Trophoblast cell (in vitro differentiated cells and primary cell): Measurements from ENCODE around the gene CNP.

ENCODE experiments used
- DNase-seq, 2 donors: peaks; one replicate each; pipeline ENCODE4 v3.0.0-alpha.2; 2016
- H2AFZ ChIP-seq: 2 replicates; pipeline ENCODE4 v1.6.1; 2013; ENCODE audit warnings: low read length, moderate library complexity, mild to moderate bottlenecking; ENCODE audit not compliant: insufficient read depth, poor library complexity
- H2AK5ac ChIP-seq: 2 replicates; pipeline ENCODE4 v1.6.1; 2013; ENCODE audit warnings: mild to moderate bottlenecking, low read length
- H2BK120ac ChIP-seq: 2 replicates; pipeline ENCODE4 v1.6.1; 2013; ENCODE audit warnings: low read length, mild to moderate bottlenecking, moderate library complexity; ENCODE audit not compliant: insufficient read depth, poor library complexity
- H2BK12ac ChIP-seq: 2 replicates; pipeline ENCODE4 v1.6.1; 2013; ENCODE audit warnings: mild to moderate bottlenecking, low read length, moderate library complexity
- H2BK5ac ChIP-seq: 2 replicates; pipeline ENCODE4 v1.6.1; 2013; ENCODE audit warnings: low read length, low read depth, moderate library complexity, mild to moderate bottlenecking; ENCODE audit not compliant: poor library complexity
- H3K14ac ChIP-seq: 2 replicates; pipeline ENCODE4 v1.6.1; 2013; ENCODE audit warnings: mild to moderate bottlenecking, low read length
- H3K18ac ChIP-seq: 2 replicates; pipeline ENCODE4 v1.6.1; 2013; ENCODE audit warnings: mild to moderate bottlenecking, low read length
- H3K23ac ChIP-seq: 2 replicates; pipeline ENCODE4 v1.6.1; 2013; ENCODE audit warnings: low read length
- H3K27ac ChIP-seq: 2 replicates; pipeline ENCODE4 v1.5.1; 2013; ENCODE audit warnings: low read depth, mild to moderate bottlenecking, inconsistent platforms, low read length, moderate library complexity
- H3K27me3 ChIP-seq: 2 replicates; pipeline ENCODE4 v1.6.1; 2013; ENCODE audit warnings: inconsistent platforms, mild to moderate bottlenecking, low read length, moderate library complexity; ENCODE audit not compliant: insufficient read depth
- H3K36me3 ChIP-seq, 2 experiments: 1 replicate in 1 of 2; 2 replicates in 1 of 2; pipeline ENCODE4 v1.6.1; 2013; ENCODE audit warnings: low read length in 2 of 2, mild to moderate bottlenecking in 2 of 2, moderate library complexity in 1 of 2; ENCODE audit not compliant: insufficient read depth in 2 of 2, control insufficient read depth in 1 of 2
- H3K4ac ChIP-seq: 2 replicates; pipeline ENCODE4 v1.6.1; 2013; ENCODE audit warnings: low read depth, mild to moderate bottlenecking, low read length, moderate library complexity
- H3K4me1 ChIP-seq, 2 experiments: 1 replicate in 1 of 2; 2 replicates in 1 of 2; pipeline ENCODE4 v1.6.1; 2013; ENCODE audit warnings: low read length in 2 of 2, mild to moderate bottlenecking in 2 of 2, moderate library complexity in 1 of 2; ENCODE audit not compliant: insufficient read depth in 2 of 2, control insufficient read depth in 1 of 2
- H3K4me2 ChIP-seq: 2 replicates; pipeline ENCODE4 v1.6.1; 2013; ENCODE audit warnings: inconsistent platforms, mild to moderate bottlenecking, low read length, moderate library complexity
- H3K4me3 ChIP-seq: 2 replicates; pipeline ENCODE4 v1.5.1; 2013; ENCODE audit warnings: mild to moderate bottlenecking, low read depth, low read length, inconsistent platforms
- H3K79me1 ChIP-seq: one replicate; pipeline ENCODE4 v1.6.1; 2013; ENCODE audit warnings: low read length
- H3K79me2 ChIP-seq: 2 replicates; pipeline ENCODE4 v1.6.1; 2013; ENCODE audit warnings: low read length, mild to moderate bottlenecking; ENCODE audit not compliant: control insufficient read depth, insufficient read depth, poor library complexity
- H3K9ac ChIP-seq: 2 replicates; pipeline ENCODE4 v1.6.1; 2013; ENCODE audit warnings: mild to moderate bottlenecking, low read length
- H3K9me3 ChIP-seq: 2 replicates; pipeline ENCODE4 v1.6.1; 2013; ENCODE audit warnings: low read depth, mild to moderate bottlenecking, control low read depth, inconsistent platforms, low read length; ENCODE audit not compliant: insufficient read depth
- H4K12ac ChIP-seq: 2 replicates; pipeline ENCODE4 v1.6.1; 2013; ENCODE audit warnings: low read depth, mild to moderate bottlenecking, low read length, moderate library complexity
- H4K8ac ChIP-seq: 2 replicates; pipeline ENCODE4 v1.6.1; 2013; ENCODE audit warnings: low read depth, mild to moderate bottlenecking, low read length, moderate library complexity
- H4K91ac ChIP-seq: one replicate; pipeline ENCODE4 v1.6.1; 2013; ENCODE audit warnings: low read depth, mild to moderate bottlenecking, low read length, moderate library complexity
- WGBS: extraction: QIAGEN DNeasy Blood & Tissue Kit; methylation state at CpG from one replicate; pipeline ENCODE4 v1.1.7; 2013; ENCODE audit warnings: missing lambda C conversion rate; ENCODE audit not compliant: insufficient read length, insufficient coverage; ENCODE audit errors: extremely low coverage; 5-methylcytosine and 5-hydroxymethylcytosine counted together

The CNP gene

GRCh38 chr17:41932816-41933389, 33.7 kb upstream of the CNP start:
- H3K4ac ChIP-seq, result no peak overlapping the region
- H2BK12ac ChIP-seq, result no peak overlapping the region
- H3K9me3 ChIP-seq, result no peaks in the 10 kb centered on the region
- no peak overlapping the region for H3K14ac ChIP-seq
- no peaks in the 10 kb centered on the region for H3K27me3 ChIP-seq
- H4K12ac ChIP-seq, result no peak overlapping the region
- H3K36me3 ChIP-seq, result no peaks in the 10 kb centered on the region
- DNase-seq, result no peak
- H3K4me2 ChIP-seq, result no peak overlapping the region
- H3K18ac ChIP-seq, result no peak overlapping the region
- H3K79me1 ChIP-seq, result peaks cover 2% of the 10 kb centered on the region
- H3K79me2 ChIP-seq, result no peaks in the 10 kb centered on the region
- H2BK120ac ChIP-seq, result no peak overlapping the region
- H3K23ac ChIP-seq, result no peak overlapping the region
- no peak overlapping the region for H4K8ac ChIP-seq
- no peak overlapping the region for H3K27ac ChIP-seq
- H3K9ac ChIP-seq, result no peak overlapping the region
- no peak overlapping the region for H2AFZ ChIP-seq
- no peak overlapping the region for H3K4me3 ChIP-seq
- peaks cover 3 to 6% of the 10 kb centered on the region in 2 experiments for H3K4me1 ChIP-seq
- no peak overlapping the region for H2AK5ac ChIP-seq
- no peak overlapping the region for H4K91ac ChIP-seq
- no peak overlapping the region for H2BK5ac ChIP-seq
- WGBS, result no CpG with 5 or more reads among the region's 2 CpGs

- Histone ChIP-seq H3K4me1 (peaks cover 0 to 4% of the 10 kb centered on the region in 2 experiments), H3K9ac (no peak overlapping the region), H4K12ac (no peak overlapping the region), H3K79me2 (no peaks in the 10 kb centered on the region), H2BK5ac (no peak overlapping the region), H2BK12ac (no peak overlapping the region), H2AFZ (no peak overlapping the region), H4K8ac (no peak overlapping the region), H2AK5ac (no peak overlapping the region), H3K27me3 (no peaks in the 10 kb centered on the region), H4K91ac (no peak overlapping the region), H3K18ac (no peak overlapping the region), H3K4me2 (no peak overlapping the region), H3K27ac (no peak overlapping the region), H3K36me3 (no peaks in the 10 kb centered on the region), H3K23ac (no peak overlapping the region), H3K4me3 (no peak overlapping the region), H2BK120ac (no peak overlapping the region), H3K9me3 (peaks cover 2% of the 10 kb centered on the region), H3K14ac (no peak overlapping the region), H3K4ac (no peak overlapping the region), H3K79me1 (no peaks in the 10 kb centered on the region)
- DNase-seq, result peak; percentile 88 to 89
- no CpG with 5 or more reads among the region's 6 CpGs for WGBS
Observed at GRCh38 chr17:41935641-41936040, 31.0 kb upstream of the CNP start.

- H3K27ac ChIP-seq, result no peak overlapping the region
- no peak overlapping the region for H4K8ac ChIP-seq
- H3K4ac ChIP-seq, result no peak overlapping the region
- no peaks in the 10 kb centered on the region for H3K79me2 ChIP-seq
- peaks cover 2% of the 10 kb centered on the region for H3K9me3 ChIP-seq
- no peak overlapping the region for H3K4me2 ChIP-seq
- H3K27me3 ChIP-seq, result no peaks in the 10 kb centered on the region
- H3K14ac ChIP-seq, result no peak overlapping the region
- no peak for DNase-seq
- H3K9ac ChIP-seq, result no peak overlapping the region
- no peak overlapping the region for H2BK120ac ChIP-seq
- H3K79me1 ChIP-seq, result no peaks in the 10 kb centered on the region
- no peak overlapping the region for H2BK5ac ChIP-seq
- peaks cover 0 to 2% of the 10 kb centered on the region in 2 experiments for H3K4me1 ChIP-seq
- H3K36me3 ChIP-seq, result no peaks in the 10 kb centered on the region
- H4K91ac ChIP-seq, result no peak overlapping the region
- no peak overlapping the region for H2AFZ ChIP-seq
- H3K23ac ChIP-seq, result no peak overlapping the region
- H4K12ac ChIP-seq, result no peak overlapping the region
- H2AK5ac ChIP-seq, result no peak overlapping the region
- no peak overlapping the region for H3K4me3 ChIP-seq
- H3K18ac ChIP-seq, result no peak overlapping the region
- H2BK12ac ChIP-seq, result no peak overlapping the region
- WGBS, result no CpG with 5 or more reads among the region's 19 CpGs
Observed at GRCh38 chr17:41937970-41938954, 28.3 kb upstream of the CNP start.

GRCh38 chr17:41939044-41939692, 27.4 kb upstream of the CNP start:
- Histone ChIP-seq H2AK5ac (no peak overlapping the region), H3K14ac (no peak overlapping the region), H3K23ac (no peak overlapping the region), H3K4ac (no peak overlapping the region), H3K4me3 (no peak overlapping the region), H4K12ac (no peak overlapping the region), H4K8ac (no peak overlapping the region), H3K27ac (no peak overlapping the region), H3K9me3 (peaks cover 2% of the 10 kb centered on the region), H2AFZ (no peak overlapping the region), H2BK120ac (no peak overlapping the region), H3K36me3 (no peaks in the 10 kb centered on the region), H3K18ac (no peak overlapping the region), H2BK12ac (no peak overlapping the region), H3K4me1 (peaks cover 0 to 2% of the 10 kb centered on the region in 2 experiments), H3K4me2 (no peak overlapping the region), H3K79me1 (no peaks in the 10 kb centered on the region), H3K79me2 (no peaks in the 10 kb centered on the region), H2BK5ac (no peak overlapping the region), H4K91ac (no peak overlapping the region), H3K27me3 (no peaks in the 10 kb centered on the region), H3K9ac (no peak overlapping the region)
- no CpG with 5 or more reads among the region's 4 CpGs for WGBS
- DNase-seq, result no peak
